GM21390 (cell line): ENCODE results near the gene JPH2.
"Not testable (repeated sequence)": the region's sequence is repeated elsewhere in the genome, so short reads cannot be mapped to it uniquely, and the experiment has no call there.

Experiments used
- ATAC-seq: cut with Tn5 transposase; IDR thresholded peaks from one replicate; pipeline ENCODE4 v1.9.1; 2021; ENCODE audit not compliant: unreplicated experiment

The JPH2 gene

DNA sequence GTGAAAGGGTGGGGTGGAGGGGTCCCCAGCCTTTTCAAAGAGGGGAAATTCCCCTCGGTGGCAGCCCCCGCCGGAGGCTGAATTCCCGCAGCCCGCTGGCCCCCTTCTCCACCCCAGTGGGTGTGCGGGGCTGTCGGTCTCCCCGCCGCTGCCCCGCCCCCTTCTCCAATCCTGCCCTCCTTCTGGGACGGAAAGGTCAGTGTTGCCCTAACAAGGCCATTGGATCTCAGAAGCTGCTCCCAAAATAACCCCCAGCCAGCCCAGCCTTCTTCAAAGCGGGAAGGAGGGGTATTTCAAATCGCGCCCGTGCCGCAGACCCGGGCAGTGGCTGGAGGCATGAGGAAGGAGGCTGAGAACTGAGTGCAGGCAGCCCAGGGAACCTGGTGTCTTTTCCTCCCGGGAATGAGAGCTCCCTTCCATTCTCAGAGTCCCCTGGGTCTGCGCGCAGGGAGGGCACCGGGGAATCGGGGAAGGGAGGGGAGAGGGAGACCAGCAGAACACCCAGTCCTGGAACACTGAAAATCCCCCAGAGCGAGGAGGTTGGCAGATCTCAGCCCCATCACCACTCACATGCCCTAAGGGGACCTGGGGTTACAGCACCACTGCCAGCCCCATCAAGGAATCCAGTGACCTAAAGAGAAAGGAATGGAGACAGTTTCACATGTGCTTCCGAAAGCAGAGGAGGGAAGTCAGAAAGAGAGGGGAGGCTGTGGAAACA, at the start of gene JPH2:
Gene JPH2, minus strand, starts transcription at position 135 of the 718 bp plus-strand sequence. CDS start 483 bp downstream, outside the sequence.
- ATAC-seq = no peak

DNA sequence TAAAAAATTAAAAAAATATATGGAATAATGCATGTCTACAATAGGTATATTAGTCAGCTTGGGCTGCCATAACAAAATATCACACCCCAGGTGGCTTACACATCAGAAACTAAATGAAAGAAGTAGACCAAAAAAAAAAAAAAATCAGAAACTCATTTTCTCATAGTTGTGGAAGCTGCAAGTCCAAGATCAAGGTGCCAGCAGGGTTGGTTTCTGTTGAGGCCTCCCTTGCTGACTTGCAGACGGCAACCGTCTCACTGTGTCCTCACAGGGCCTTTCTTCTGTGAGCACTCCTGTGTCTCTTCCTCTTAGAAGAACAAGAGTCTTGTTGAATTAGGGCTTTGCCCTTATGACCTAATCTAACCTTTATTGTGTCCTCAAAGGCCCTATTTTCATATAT, 48.7 kb upstream of the JPH2 start:
- ATAC-seq = no peak

DNA sequence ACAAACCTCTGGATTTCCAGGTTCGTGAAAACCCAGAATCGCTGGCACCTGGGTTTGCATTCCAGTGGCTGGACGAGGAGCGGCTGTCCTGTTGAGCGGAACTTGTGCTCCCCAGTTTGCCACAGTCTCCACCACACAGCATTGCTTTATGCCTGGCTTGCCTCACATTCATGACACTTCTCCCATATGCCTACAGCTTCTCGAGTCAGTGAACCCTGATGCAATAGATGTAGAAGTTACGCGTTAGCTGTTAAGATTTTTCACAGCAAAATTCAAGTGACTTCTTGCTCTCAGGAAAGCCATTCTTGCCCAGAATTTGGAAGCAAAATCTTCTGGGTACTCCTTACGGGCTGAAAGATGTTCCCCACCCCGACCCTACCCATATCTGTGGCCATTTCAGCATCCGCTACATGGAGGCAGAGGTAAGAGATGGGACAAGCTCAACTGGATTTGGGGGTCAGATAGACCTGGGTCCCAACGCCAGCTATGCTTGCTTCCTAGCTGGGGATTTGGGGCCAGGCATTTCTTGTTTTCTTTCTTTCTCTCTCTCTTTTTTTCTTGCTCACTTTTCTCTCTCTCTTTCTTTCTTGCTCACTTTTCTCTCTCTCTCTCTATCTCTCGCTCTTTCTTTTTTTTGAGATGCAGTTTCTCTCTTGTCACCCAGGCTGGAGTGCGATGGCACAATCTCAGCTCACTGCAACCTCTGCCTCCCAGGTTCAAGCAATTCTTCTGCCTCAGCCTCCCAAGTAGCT, 47.8 kb upstream of the JPH2 start:
- no peak for ATAC-seq

DNA sequence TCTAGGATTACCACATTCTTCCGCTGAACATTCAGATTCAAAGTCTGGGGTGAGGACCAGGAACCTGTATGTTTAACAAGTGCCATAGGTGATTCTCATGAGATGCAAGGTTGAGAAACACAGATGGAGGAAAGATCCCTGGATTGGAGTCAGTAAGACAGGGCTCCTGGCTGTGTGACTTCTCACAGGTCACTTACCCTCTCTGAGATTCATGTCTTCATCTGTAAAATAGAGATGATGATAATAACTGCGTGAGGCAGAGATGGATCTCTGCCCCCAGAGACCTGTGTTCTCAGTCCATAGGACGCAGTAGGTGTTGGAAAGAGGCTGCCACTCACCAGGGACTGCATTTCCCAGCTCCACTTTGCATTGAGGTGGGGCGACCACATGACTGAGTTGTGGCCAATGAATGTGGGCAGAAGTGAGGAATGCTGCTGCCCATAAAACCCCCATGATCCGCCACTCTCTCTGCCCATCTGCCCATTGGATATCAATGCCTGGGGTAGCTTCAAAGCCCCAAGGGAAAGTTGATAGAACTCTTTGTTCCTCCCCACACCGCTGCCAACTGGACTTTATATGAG, 46.5 kb upstream of the JPH2 start:
- ATAC-seq = no peak

DNA sequence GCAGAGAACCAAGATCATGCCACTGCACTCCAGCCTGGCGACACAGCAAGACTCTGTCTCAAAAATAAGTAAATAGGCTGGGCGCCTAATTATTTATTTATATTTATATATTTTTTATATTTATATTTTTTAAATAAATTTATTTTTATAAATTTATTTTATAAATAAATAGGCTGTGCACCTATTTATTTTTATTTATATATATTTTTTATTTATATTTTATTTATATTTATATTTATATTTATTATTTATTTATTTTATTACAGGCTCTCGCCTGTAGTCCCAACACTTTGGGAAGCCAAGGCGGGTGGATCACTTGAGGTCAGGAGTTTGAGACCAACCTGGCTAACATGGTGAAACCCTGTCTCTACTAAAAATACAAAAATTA, 45.5 kb upstream of the JPH2 start:
- not testable (repeated sequence) for ATAC-seq

GRCh38 chr20:44231713-44232468, 44.9 kb upstream of the JPH2 start:
- no peak for ATAC-seq

DNA sequence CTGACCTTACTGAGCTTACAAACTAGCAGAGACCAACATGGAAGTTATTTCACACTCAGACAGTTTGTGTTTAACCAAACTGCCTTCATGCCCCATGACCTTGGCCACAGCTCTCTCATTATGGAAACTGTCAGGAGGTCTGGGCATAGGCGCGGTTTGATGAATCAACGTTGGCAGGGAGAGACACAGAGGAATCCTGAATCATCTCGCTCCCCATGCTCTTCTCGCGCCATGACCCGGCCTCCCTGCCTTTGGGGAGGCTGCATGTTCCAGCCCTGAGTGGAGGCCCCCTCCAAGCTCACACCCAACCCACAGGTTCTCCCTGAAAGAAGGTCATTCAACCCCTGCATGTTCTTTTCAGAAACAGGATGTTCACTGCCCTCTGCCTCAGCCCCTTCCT, 44.2 kb upstream of the JPH2 start:
- no peak for ATAC-seq

DNA sequence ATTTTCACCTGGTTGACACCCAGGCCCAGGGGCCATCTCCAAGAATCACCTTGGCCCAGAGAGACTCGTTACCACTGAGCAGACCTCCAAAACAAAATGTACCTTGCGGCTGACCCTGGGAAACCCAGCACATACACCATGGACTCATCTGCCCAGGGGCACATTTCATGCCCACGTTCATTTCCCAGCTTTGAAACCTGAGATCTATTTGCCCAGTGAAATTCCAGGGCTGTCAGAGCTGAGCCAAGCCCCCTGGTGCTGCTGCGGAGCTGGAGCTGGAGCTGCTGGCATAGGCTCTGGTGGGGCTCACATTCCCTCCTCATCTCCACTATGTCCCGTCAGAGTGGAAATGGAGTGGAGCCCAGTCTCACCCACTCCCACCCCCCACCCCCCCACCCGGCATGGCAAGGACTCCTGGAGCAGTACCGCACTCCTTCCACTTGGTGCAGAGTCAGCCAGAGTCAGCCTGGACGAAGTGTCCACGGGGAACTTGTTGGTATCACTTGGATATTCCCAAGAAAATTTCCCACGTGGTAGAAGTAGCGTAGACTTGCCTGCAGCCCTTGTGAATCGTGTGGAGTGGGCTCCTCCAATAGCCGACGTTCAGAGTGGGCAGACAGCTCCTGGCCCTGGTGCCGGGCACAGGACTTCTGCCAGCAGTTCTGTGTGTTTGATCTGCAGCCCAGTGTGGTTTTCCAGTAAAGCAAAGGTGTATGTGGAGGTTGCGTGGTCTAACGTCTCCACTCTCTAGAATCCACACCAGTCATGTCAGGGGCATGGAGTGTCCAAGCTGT, 41.7 kb upstream of the JPH2 start:
- no peak for ATAC-seq

DNA sequence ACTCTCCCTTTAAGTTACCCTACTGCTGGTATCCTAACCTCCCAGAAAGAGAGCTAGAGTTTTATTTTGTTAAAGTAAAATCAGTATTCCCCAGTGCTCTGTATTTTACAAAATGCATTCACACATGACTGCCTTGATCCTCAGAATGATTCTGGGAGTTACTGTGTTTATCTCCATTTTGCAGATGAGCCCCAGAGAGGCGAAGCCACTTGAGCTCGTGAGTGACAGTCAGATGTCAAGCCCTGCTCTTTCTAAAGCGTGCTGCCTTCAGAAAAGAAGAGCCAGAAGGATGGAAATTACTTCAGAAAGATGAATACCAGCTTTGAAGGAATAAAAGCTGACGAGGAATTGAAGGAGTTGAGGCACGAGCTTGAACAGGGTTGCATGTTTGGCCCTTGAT, 37.6 kb upstream of the JPH2 start:
- ATAC-seq = no peak

DNA sequence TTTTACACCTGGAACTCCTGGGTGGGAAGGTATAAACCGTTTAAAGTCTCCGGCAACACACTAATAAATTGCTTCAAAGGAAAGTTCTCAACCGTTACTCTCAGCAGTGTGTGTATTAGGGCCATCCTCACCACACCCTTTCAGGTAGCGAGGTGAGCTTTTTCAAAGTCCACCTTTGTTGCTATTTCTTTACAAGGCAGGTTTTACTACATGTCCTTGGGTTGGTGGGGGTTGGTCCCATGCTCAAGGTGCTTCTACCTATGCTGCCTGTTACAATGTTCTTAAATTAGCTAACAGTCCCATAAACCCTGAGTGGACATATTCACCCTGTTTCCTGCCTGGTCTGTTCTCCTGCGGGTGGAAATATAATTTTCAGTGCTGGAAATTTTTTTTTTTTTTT, 36.7 kb upstream of the JPH2 start:
- no peak for ATAC-seq

DNA sequence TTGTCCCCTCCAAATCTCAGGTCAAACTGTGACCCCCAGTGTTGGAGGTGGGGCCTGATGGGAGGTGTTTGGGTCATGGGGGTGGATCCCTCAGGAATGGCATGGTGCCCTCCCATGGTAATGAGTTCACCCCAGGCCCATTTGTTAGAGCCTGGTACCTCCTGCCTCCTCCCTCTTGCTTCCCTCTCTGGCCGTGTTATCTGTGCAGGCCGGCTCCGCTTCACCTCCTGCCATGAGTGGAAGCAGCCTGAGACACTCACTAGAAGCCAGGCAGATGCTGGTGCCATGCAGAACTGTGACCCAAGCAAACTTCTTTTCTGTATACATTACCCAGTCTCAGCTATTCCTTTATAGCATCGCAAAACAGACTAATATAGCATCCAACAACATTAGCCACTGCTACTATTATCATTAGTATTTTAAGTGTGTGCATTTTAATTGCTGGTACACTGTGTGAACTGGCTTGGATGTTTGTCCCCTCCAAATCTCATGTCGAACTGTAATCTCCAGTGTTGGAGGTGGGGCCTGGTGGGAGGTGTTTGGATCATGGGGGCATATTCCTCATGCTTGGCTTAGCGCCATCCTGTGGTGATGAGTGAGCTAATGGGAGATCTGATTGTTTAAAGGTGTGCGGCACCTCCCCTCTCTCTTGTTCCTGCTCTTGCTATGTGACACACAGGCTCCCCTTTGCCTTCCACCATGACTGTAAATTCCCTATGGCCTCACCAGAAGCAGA, 35.8 kb upstream of the JPH2 start:
- ATAC-seq = no peak

DNA sequence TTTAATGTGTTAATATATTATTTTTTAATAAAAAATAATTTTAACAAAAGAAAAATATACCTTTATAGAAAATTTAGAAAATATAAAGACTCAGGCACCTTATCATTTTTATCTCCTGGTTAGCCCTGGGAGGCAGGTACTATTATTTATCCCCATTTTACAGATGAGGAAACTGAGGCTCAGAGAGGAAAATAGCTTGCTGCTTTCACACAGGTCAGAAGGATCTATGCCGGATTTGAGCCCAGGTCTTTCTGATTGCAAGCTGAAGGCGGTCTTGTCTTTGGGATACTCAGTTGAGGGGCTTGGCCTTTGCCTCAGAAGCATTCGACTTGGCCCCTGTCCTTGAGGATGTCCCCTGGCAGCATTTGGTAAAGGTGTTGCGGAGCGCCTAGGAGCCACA, 35.0 kb upstream of the JPH2 start:
- ATAC-seq = no peak

DNA sequence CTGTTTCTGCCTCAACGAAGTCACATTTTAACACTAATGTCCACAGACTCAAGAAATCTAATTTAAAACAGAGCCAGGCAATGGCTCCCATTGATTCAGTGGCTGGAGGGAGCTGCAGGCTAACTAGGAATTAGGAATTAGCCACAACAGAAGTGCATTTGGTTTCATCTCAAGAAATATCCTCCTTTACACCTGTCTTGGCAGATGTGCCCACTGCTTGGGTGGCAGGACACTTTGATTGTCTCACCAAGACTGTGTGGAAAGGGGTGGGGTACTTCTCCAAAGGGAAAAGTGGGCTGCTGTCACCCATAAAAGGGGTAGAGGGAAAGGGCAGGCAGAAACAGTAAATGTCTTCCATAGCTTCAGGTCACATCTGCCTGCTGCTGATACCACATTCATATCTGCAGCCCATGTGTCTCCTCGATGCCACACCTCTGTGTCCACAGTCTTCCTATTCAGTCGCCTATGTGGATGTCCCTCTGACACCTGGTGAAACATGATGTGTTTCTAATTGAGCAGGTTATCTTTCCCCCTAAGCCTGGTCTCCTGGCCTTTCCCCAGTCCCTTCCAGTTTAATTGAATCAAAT, 34.5 kb upstream of the JPH2 start:
- no peak for ATAC-seq

DNA sequence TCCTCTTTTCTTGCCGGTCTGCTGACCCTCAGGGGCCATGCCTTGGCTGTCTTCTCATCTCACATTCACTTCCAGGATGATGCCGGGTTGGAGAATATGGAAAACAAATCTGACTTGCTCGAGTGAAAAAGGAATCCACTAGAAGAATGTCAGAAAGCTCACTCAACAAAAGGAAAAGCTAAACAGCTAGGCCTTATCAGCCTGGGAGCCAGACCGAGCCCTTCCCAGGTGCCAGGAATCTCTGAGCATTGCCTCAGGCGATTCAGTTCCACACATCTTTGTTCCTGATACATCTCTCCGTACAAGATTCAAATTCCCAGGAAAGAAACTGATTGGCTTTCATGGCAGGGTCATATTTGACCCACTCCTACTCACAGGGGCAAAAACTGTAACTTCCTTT, 32.8 kb upstream of the JPH2 start:
- ATAC-seq = no peak

GRCh38 chr20:44219170-44219730, 32.3 kb upstream of the JPH2 start:
- ATAC-seq = no peak

DNA sequence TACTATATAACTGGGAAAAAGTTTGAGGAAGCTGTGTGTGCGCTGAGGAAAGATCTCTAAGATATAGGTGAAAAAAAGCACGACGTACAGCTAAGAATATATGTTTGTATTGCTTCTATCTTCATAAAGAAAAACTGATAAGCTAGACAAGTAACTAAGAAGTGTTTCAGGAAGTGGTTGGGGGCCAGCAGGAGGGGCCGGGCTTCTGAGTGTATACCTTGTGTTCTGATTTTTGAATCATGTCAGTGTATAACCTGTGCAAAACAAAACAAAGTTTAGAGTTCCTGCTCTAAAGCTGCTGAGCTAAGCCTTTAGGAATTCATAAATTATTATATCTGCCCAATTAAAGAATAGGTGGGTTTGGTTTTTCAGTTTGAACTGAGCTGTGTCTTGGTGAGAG, 31.5 kb upstream of the JPH2 start:
- no peak for ATAC-seq

DNA sequence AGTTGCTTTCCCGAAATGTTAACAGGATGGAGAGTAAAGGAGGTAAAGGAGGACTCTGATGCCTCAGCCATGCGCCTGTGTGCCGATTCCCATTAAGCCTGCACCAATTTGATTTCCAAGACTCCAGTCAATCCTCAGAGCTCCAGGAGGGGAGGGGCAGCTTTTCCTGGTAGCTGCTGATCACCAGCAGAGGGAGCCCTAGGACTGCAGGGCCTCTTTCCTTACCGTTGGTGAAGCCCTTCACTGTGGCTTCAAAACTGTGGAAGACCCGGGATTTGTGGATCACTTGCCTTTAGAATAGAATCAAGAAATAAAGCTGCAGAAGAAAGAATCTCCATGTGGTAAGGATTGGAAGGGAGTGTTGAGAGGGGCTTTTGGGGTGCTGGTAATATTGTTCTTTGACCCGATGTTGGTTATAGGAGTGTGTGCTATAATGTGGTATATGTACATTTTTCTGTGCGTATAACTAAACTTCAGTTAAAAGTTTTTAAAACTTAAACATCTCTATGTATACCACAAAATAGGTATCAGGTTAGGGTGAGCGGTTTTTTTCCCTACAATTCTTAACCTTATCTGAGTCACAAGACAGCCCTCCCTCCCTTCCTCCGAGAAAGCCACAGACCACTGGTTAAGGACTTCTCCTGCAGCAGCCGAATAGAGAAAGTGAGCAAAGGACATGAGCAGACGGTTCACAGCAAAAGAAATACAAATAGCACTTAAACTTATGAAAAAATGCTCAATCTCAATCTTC, 30.5 kb upstream of the JPH2 start:
- no peak for ATAC-seq

GRCh38 chr20:44215125-44215524, 28.1 kb upstream of the JPH2 start:
- ATAC-seq = no peak

DNA sequence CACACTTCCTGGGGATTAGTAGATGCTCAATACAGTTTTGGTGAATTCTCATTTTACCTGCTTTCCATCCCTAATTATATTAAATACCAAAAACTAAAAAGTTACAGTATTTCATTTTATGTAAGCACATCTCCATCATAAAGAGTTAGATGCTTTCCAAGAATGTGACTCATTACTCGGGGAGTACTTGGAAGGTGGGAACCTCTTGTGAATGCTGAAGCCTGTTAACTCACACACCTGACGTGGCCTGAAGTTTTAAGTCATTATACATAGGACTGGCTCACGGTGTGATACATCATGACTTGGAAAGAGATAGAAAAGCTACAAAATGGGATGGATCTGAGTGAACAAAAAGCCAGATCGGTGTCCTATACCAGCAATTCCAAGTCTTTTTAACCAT, 25.8 kb upstream of the JPH2 start:
- ATAC-seq = no peak
